ENCODE measurements around the gene BBOX1. TPM values are rescaled to one million over a fixed set of nuclear protein-coding genes. Genes with fewer than 3 reads are reported as not detected.

The BBOX1 gene
- total and polyA plus RNA-seq, 2 of the 8 experiments (the other 6 are each of a cell fraction or from before 2014, with no cell fraction given): not detected

- Histone ChIP-seq H2BK12ac (ENCODE audit: low read depth, low read length) (no peak overlapping the region), H4K20me1 (replicated peaks in 1 of 2; ENCODE audit: control insufficient read depth in 1 of 2, insufficient read depth in 2 of 2, low read length in 2 of 2) (no peaks in the 10 kb centered on the region), H3K27ac (ENCODE audit: low read depth, low read length) (no peak overlapping the region), H3K79me2 (ENCODE audit: control insufficient read depth in 1 of 2, insufficient read depth in 2 of 2, low read length in 2 of 2) (no peaks in the 10 kb centered on the region), H4K5ac (ENCODE audit: insufficient read length, low read depth, low read length) (no peak overlapping the region), H2BK120ac (replicated peaks; ENCODE audit: low read depth, low read length) (no peak overlapping the region), H2AFZ (ENCODE audit: low read length) (no peak overlapping the region), H3K9me3 (ENCODE audit: insufficient read depth in 2 of 2, low read depth in 1 of 2, low read length in 1 of 2) (no peaks in the 10 kb centered on the region), H3K23ac (ENCODE audit: insufficient read length) (no peak overlapping the region), H4K91ac (replicated peaks; ENCODE audit: insufficient read length, low read length) (no peak overlapping the region), H3K23me2 (ENCODE audit: low read depth, low read length) (no peaks in the 10 kb centered on the region), H2AK5ac (ENCODE audit: low read depth, low read length) (no peak overlapping the region), H3K14ac (ENCODE audit: insufficient read length) (no peak overlapping the region), H3K4ac (replicated peaks; ENCODE audit: insufficient read length, low read depth, low read length) (no peak overlapping the region), H3K18ac (ENCODE audit: extremely low read depth, low read length) (no peak overlapping the region), H3K4me2 (ENCODE audit: insufficient read depth in 1 of 2, low read depth in 2 of 2, low read length in 2 of 2) (no peak overlapping the region), H3K56ac (replicated peaks; ENCODE audit: insufficient read length, low read depth, low read length) (no peak overlapping the region), H4K8ac (ENCODE audit: extremely low read depth, insufficient read depth, low read length) (no peak overlapping the region), H2BK20ac (ENCODE audit: low read length) (no peak overlapping the region), H3K9ac (replicated peaks in 1 of 4; ENCODE audit: extremely low read depth in 1 of 4, low read depth in 3 of 4, low read length in 3 of 4) (no peak overlapping the region), H3K4me1 (replicated peaks in 1 of 4; ENCODE audit: control insufficient read depth in 3 of 4, insufficient read depth in 4 of 4, low read length in 3 of 4) (no peaks in the 10 kb centered on the region), H3K36me3 (ENCODE audit: control insufficient read depth in 2 of 4, insufficient read depth in 4 of 4, low read length in 3 of 4) (no peaks in the 10 kb centered on the region), H3K79me1 (ENCODE audit: low read depth, low read length) (no peaks in the 10 kb centered on the region), H2BK5ac (ENCODE audit: low read depth, low read length) (no peak overlapping the region), H2BK15ac (ENCODE audit: low read length) (no peak overlapping the region), H3K27me3 (replicated peaks in 1 of 4; ENCODE audit: control insufficient read depth in 3 of 4, extremely low read depth in 1 of 4, insufficient read depth in 3 of 4, low read length in 3 of 4) (no peaks in the 10 kb centered on the region), H3K4me3 (ENCODE audit: extremely low read depth in 1 of 4, insufficient read depth in 2 of 4, low read depth in 3 of 4, low read length in 4 of 4) (no peak overlapping the region)
- ChIA-PET CTCF (ENCODE audit: partially characterized antibody) (interaction anchor here (0.5 kb wide), 1 partner anchor 59 kb away, joined by 5 read pairs; no protein-coding TSS in a partner anchor), POLR2A (ENCODE audit: partially characterized antibody) (no interaction called here)
- FAIRE-seq (no peak), DNase-seq (ENCODE audit: low read depth in 1 of 2, low spot score in 2 of 2) (no peak)
- 78% methylated on average over 5 of the region's 6 CpGs; no CpG with 5 or more reads in 1 of the 2 experiments for WGBS, 2 experiments (ENCODE audit: extremely low coverage in 1 of 2, insufficient coverage in 1 of 2, insufficient read length in 1 of 2, insufficient replicate concordance in 2 of 2, low coverage in 1 of 2, low lambda C conversion rate in 2 of 2, missing lambda C conversion rate in 1 of 2)
- no peak for TF ChIP-seq TBP (IDR thresholded peaks at IDR 0.05; ENCODE audit: low read depth, low read length)
- no peak for TF ChIP-seq SP4 (IDR thresholded peaks at IDR 0.05; ENCODE audit: low read length)
- no peak for TF ChIP-seq GABPA (IDR thresholded peaks at IDR 0.05; ENCODE audit: borderline replicate concordance, insufficient read depth, low read length)
- no peak for TF ChIP-seq SIX5 (IDR thresholded peaks at IDR 0.05; ENCODE audit: low read depth, low read length)
- TF ChIP-seq CTBP2 (IDR thresholded peaks at IDR 0.05; ENCODE audit: borderline replicate concordance, insufficient read depth, insufficient read length, low read length): no peak
- no peak for TF ChIP-seq POLR2AphosphoS5 (IDR thresholded peaks at IDR 0.05; ENCODE audit: low read depth, low read length)
- TF ChIP-seq TEAD4 (IDR thresholded peaks at IDR 0.05; ENCODE audit: low read depth, low read length): no peak
- TF ChIP-seq, protein P1, sequence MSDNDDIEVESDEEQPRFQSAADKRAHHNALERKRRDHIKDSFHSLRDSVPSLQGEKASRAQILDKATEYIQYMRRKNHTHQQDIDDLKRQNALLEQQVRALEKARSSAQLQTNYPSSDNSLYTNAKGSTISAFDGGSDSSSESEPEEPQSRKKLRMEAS (IDR thresholded peaks at IDR 0.05): no peak
- TF ChIP-seq NRF1 (IDR thresholded peaks at IDR 0.05; ENCODE audit: low read depth, low read length): no peak
These were observed 15.2 kb upstream of the BBOX1 start for GRCh38 chr11:27025312-27025955.

Data from H1 (cell line).